Endothelial cell of umbilical vein (primary cell): ENCODE results near the gene ZNF365. TPM values are rescaled to one million over a fixed set of nuclear protein-coding genes. Genes with fewer than 3 reads are reported as not detected.

Experiments used
- BruUV-seq: library from RNA; stranded (reverse); fragments of 400-500 nt; replicated peaks from 2 replicates; lab custom pipeline; 2021; lab: Mats Ljungman, UMichigan
- CTCF ChIA-PET: fragments of 300-600, 350-600 bp; sonication (Branson Sonifier 250); formaldehyde crosslinking; loops from one replicate; lab custom pipeline; 2021; ENCODE audit warnings: antibody characterized with exemption, inconsistent platforms; lab: Charles Lee
- POLR2A ChIA-PET: fragments of 300-600, 350-600 bp; sonication (Branson Sonifier 250); formaldehyde crosslinking; loops from one replicate; lab custom pipeline; 2021; ENCODE audit warnings: antibody characterized with exemption, inconsistent platforms; lab: Charles Lee
- DNase-seq: peaks from one replicate; pipeline ENCODE4 v3.0.0-alpha.2; 2011; ENCODE audit warnings: low read depth, low spot score
- FAIRE-seq: peaks from 2 replicates; lab custom pipeline; 2011; peaks lifted over from hg19 to GRCh38; lab: Jason Lieb, UNC
- H2AFZ ChIP-seq: 2 replicates; pipeline ENCODE4 v1.6.0; 2012; ENCODE audit warnings: low read depth, low read length, control low read depth, inconsistent platforms
- H3K27ac ChIP-seq: 2 replicates; pipeline ENCODE4 v1.5.1; 2011; ENCODE audit warnings: low read depth, mild to moderate bottlenecking, control low read depth, low read length, moderate library complexity; ENCODE audit not compliant: insufficient read depth
- H3K27me3 ChIP-seq, 2 experiments: 2 replicates each; pipeline versions ENCODE4 v1.6.0 to v1.6.1; 2011; ENCODE audit warnings: low read length in 2 of 2, mixed read lengths in 1 of 2; ENCODE audit not compliant: control insufficient read depth in 2 of 2, insufficient read depth in 2 of 2
- H3K36me3 ChIP-seq, 2 experiments: 2 replicates in 1 of 2; 3 replicates in 1 of 2; pipeline ENCODE4 v1.5.1; 2011; ENCODE audit warnings: low read length in 2 of 2, mild to moderate bottlenecking in 1 of 2, moderate library complexity in 1 of 2; ENCODE audit not compliant: control insufficient read depth in 2 of 2, insufficient read depth in 2 of 2; ENCODE audit errors: extremely low read depth in 1 of 2
- H3K4me1 ChIP-seq: 3 replicates; pipeline ENCODE4 v1.5.1; 2011; ENCODE audit warnings: mild to moderate bottlenecking, low read length; ENCODE audit not compliant: control insufficient read depth, insufficient read depth; ENCODE audit errors: extremely low read depth
- H3K4me2 ChIP-seq: 2 replicates; pipeline ENCODE4 v1.6.1; 2011; ENCODE audit warnings: low read length, control low read depth, mixed read lengths; ENCODE audit not compliant: insufficient read depth
- H3K4me3 ChIP-seq, 3 experiments: fragments of 200-600 bp in 1 of 3; sonication (generic), shearing (Covaris generic) in 1 of 3; replicated peaks in 1 of 3; 2 replicates each; pipeline ENCODE4 v1.5.1; 2011 to 2016; ENCODE audit warnings: control low read depth in 3 of 3, low read length in 3 of 3, mild to moderate bottlenecking in 2 of 3, inconsistent platforms in 1 of 3, low read depth in 1 of 3, moderate library complexity in 1 of 3; ENCODE audit not compliant: insufficient read depth in 1 of 3
- H3K79me2 ChIP-seq: 2 replicates; pipeline ENCODE4 v1.6.0; 2012; ENCODE audit warnings: low read length, inconsistent platforms; ENCODE audit not compliant: control insufficient read depth, insufficient read depth
- H3K9ac ChIP-seq: replicated peaks from 2 replicates; pipeline ENCODE3; 2011; ENCODE audit warnings: low read length, control low read depth; ENCODE audit not compliant: insufficient read depth; ENCODE audit errors: extremely low read depth
- H3K9me1 ChIP-seq: replicated peaks from 3 replicates; pipeline ENCODE4 v1.6.0; 2011; ENCODE audit warnings: mild to moderate bottlenecking, low read length; ENCODE audit not compliant: control insufficient read depth, insufficient read depth; ENCODE audit errors: extremely low read depth
- H3K9me3 ChIP-seq: replicated peaks from 2 replicates; pipeline ENCODE4 v1.5.1; 2012; ENCODE audit warnings: low read length, inconsistent platforms; ENCODE audit not compliant: control insufficient read depth, insufficient read depth
- H4K20me1 ChIP-seq: replicated peaks from 2 replicates; pipeline ENCODE3; 2011; ENCODE audit warnings: mild to moderate bottlenecking, low read length; ENCODE audit not compliant: control insufficient read depth, insufficient read depth; ENCODE audit errors: extremely low read depth
- EZH2 ChIP-seq: IDR thresholded peaks from 2 replicates; pipeline ENCODE4 v1.6.1; 2012; ENCODE audit warnings: borderline replicate concordance, low read depth, mild to moderate bottlenecking, moderate library complexity, low read length, inconsistent platforms; ENCODE audit not compliant: severe bottlenecking
- FOS ChIP-seq: IDR thresholded peaks from 2 replicates; pipeline ENCODE4 v1.6.1; 2011; ENCODE audit warnings: mild to moderate bottlenecking, low read length, moderate library complexity, borderline replicate concordance; ENCODE audit not compliant: insufficient read depth
- GATA2 ChIP-seq: IDR thresholded peaks from 2 replicates; pipeline ENCODE4 v1.7.0; 2011; ENCODE audit warnings: low read depth, mild to moderate bottlenecking, moderate library complexity, mixed read lengths, low read length; ENCODE audit not compliant: insufficient read length, insufficient read depth
- JUN ChIP-seq: IDR thresholded peaks from 2 replicates; pipeline ENCODE4 v1.6.1; 2011; ENCODE audit warnings: borderline replicate concordance, low read depth; ENCODE audit not compliant: insufficient read length, insufficient read depth
- MYC ChIP-seq: IDR thresholded peaks from one replicate; pipeline ENCODE4 v1.6.1; 2011; ENCODE audit warnings: mild to moderate bottlenecking, low read depth, low read length
- POLR2A ChIP-seq: IDR thresholded peaks from 2 replicates; pipeline ENCODE4 v1.6.1; 2012; ENCODE audit warnings: low read depth, mild to moderate bottlenecking, control low read depth, low read length
- POLR2AphosphoS5 ChIP-seq: IDR thresholded peaks from 2 replicates; pipeline ENCODE4 v1.6.1; 2012; ENCODE audit warnings: low read depth, mild to moderate bottlenecking, control low read depth, low read length, moderate library complexity; ENCODE audit not compliant: insufficient read depth
- dilution Hi-C: fragments of 300-500 bp; cut with MboI; formaldehyde crosslinking; loops from one replicate; pipeline ENCODE4 v1.15.0; 2019; ENCODE audit warnings: low sequenced_read_pairs; ENCODE audit not compliant: extremely low pct_ligation_motif_present
- intact Hi-C: fragments of 100-400 bp; cut with micrococcal nuclease; formaldehyde crosslinking; loops from one replicate; pipeline ENCODE4 v1.10.0; 2022
- polyA plus RNA-seq, 4 experiments: library from polyadenylated mRNA; depleted of rRNA in 3 of 4; stranded (reverse) in 3 of 4; unstranded in 1 of 4; fragments of >200 nt; gene quantifications; 2 replicates each; pipeline versions ENCODE4 v1.2.1 to v1.2.3, GENCODE V29; 2011 to 2012; ENCODE audit warnings: missing spikeins in 1 of 4
- total RNA-seq: library from RNA; stranded (reverse); gene quantifications from 2 replicates; pipeline ENCODE4 v1.2.3, GENCODE V29; 2021
- TF ChIP-seq, protein P1 (sequence below), 2 donors: IDR thresholded peaks; 1 replicate in 1 of 2; 2 replicates in 1 of 2; pipeline ENCODE4 v1.5.1; 2011; ENCODE audit warnings: low read length in 2 of 2, mild to moderate bottlenecking in 2 of 2, moderate library complexity in 2 of 2, control low read depth in 1 of 2, inconsistent platforms in 1 of 2, low read depth in 1 of 2; ENCODE audit not compliant: insufficient read depth in 1 of 2; ENCODE audit errors: extremely low read depth in 1 of 2
- TF ChIP-seq, protein P2 (sequence below): IDR thresholded peaks from 2 replicates; pipeline ENCODE4 v1.6.1; 2011; ENCODE audit not compliant: insufficient read depth, insufficient read length

Gene ZNF365
- total and polyA plus RNA-seq, 2 donors (not counting 3 experiments of a cell fraction or from before 2014, with no cell fraction given) = 1.3 to 2.9 TPM

DNA sequence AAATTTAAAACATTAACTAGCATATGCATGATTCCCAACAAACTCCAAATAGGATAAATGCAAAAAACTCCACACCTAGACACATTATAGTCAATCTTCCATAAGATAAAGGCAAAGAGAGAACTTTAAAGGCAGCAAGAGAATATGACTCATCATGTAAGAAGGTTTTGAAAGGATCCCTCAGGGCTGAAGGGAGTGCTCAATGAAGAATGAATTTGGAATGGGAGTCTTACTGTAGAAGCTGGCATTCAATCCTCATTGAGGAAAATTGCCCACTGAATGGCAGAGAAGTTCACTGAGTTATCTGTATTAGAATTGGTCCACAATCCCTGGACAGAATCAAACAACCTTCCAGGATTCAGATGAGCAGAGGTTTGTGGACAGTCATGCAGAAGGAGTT is 26.1 kb upstream of the ZNF365 start:
- Histone ChIP-seq H4K20me1 (no peaks in the 10 kb centered on the region), H3K79me2 (no peaks in the 10 kb centered on the region), H3K27me3 (no peaks in the 10 kb centered on the region), H3K9me3 (no peaks in the 10 kb centered on the region), H3K36me3 (no peaks in the 10 kb centered on the region), H3K4me1 (no peaks in the 10 kb centered on the region), H3K9me1 (no peaks in the 10 kb centered on the region), H3K9ac (no peak overlapping the region), H2AFZ (no peak overlapping the region), H3K4me3 (no peak overlapping the region), H3K27ac (no peak overlapping the region), H3K4me2 (no peak overlapping the region)
- intact Hi-C loops (no loop called here), dilution Hi-C loops (no loop called here)
- no TSS peak for BruUV-seq
- TF ChIP-seq MYC = no peak
- TF ChIP-seq FOS = no peak
- no peak for TF ChIP-seq POLR2AphosphoS5
- TF ChIP-seq POLR2A = no peak
- TF ChIP-seq EZH2 = no peak
- TF ChIP-seq GATA2 = no peak
- TF ChIP-seq, protein P1, sequence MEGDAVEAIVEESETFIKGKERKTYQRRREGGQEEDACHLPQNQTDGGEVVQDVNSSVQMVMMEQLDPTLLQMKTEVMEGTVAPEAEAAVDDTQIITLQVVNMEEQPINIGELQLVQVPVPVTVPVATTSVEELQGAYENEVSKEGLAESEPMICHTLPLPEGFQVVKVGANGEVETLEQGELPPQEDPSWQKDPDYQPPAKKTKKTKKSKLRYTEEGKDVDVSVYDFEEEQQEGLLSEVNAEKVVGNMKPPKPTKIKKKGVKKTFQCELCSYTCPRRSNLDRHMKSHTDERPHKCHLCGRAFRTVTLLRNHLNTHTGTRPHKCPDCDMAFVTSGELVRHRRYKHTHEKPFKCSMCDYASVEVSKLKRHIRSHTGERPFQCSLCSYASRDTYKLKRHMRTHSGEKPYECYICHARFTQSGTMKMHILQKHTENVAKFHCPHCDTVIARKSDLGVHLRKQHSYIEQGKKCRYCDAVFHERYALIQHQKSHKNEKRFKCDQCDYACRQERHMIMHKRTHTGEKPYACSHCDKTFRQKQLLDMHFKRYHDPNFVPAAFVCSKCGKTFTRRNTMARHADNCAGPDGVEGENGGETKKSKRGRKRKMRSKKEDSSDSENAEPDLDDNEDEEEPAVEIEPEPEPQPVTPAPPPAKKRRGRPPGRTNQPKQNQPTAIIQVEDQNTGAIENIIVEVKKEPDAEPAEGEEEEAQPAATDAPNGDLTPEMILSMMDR (IDR thresholded peaks at IDR 0.05; ENCODE audit: extremely low read depth in 1 of 2, insufficient read depth in 1 of 2, low read depth in 1 of 2, low read length in 2 of 2) = no peak
- TF ChIP-seq, protein P2, sequence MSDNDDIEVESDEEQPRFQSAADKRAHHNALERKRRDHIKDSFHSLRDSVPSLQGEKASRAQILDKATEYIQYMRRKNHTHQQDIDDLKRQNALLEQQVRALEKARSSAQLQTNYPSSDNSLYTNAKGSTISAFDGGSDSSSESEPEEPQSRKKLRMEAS = no peak
- no peak for TF ChIP-seq JUN
- POLR2A ChIA-PET = no interaction called here
- DNase-seq = no peak
- FAIRE-seq = no peak
- CTCF ChIA-PET = interaction anchor here (1.6 to 1.8 kb wide), 2 partner anchors 12 to 83 kb away, joined by 4 to 5 read pairs; no protein-coding TSS in a partner anchor
